HFFc6 (cell line): ENCODE data around the gene TANGO6. TPM values are rescaled to one million over a fixed set of nuclear protein-coding genes. Genes with fewer than 3 reads are reported as not detected.

Source experiments
- DNase-seq: peaks from one replicate; pipeline ENCODE4 v3.0.0-alpha.2; 2018
- H3K27ac Mint-ChIP-seq: 2 replicates; pipeline ENCODE4 v1.8.0; 2020; ENCODE audit warnings: mild to moderate bottlenecking, mixed read lengths
- H3K27me3 Mint-ChIP-seq: 2 replicates; pipeline ENCODE4 v1.8.0; 2021; ENCODE audit warnings: mild to moderate bottlenecking, moderate library complexity, mixed read lengths; ENCODE audit not compliant: insufficient read depth
- H3K36me3 Mint-ChIP-seq: 2 replicates; pipeline ENCODE4 v1.8.0; 2021; ENCODE audit warnings: low read depth, mixed read lengths
- H3K4me1 Mint-ChIP-seq: 2 replicates; pipeline ENCODE4 v1.8.0; 2020; ENCODE audit warnings: low read depth, mixed read lengths
- H3K4me3 Mint-ChIP-seq: 2 replicates; pipeline ENCODE4 v1.8.0; 2020; ENCODE audit warnings: mild to moderate bottlenecking, moderate library complexity, mixed read lengths
- H3K9me3 Mint-ChIP-seq: 2 replicates; pipeline ENCODE4 v1.8.0; 2020; ENCODE audit warnings: mild to moderate bottlenecking, mixed read lengths
- CTCF ChIP-seq: fragments of 200-600 bp; sonication (generic); IDR thresholded peaks from 2 replicates; pipeline ENCODE4 v1.5.0; 2021; ENCODE audit warnings: antibody characterized with exemption, mild to moderate bottlenecking
- total RNA-seq, 6 experiments: library from RNA; stranded (reverse); fragmentation: NEBNext Ultra II Directional; extraction: Animal tissue kit (Norgen Biotek cat#: 25700); gene quantifications; 2 replicates in 1 of 6; 3 replicates in 5 of 6; pipeline ENCODE4 v1.2.3, GENCODE V29; 2021

TANGO6 gene
- total RNA-seq, 6 experiments from 2014 or later, result 14.7 to 22.1 (median 18.9) TPM

- Mint-ChIP-seq H3K36me3 (no peaks in the 10 kb centered on the region), H3K27ac (peak overlapping the region; percentile 68), H3K4me1 (peaks cover 37% of the 10 kb centered on the region), H3K4me3 (no peak overlapping the region), H3K27me3 (no peaks in the 10 kb centered on the region; the same call in 1 of the 2 replicates), H3K9me3 (no peaks in the 10 kb centered on the region)
- no peak for DNase-seq
- no peak for TF ChIP-seq CTCF
These were observed 221.5 kb downstream of the TANGO6 start for GRCh38 chr16:69064764-69065313.

GRCh38 chr16:69069504-69069903 lies 226.2 kb downstream of the TANGO6 start:
- H3K4me3 Mint-ChIP-seq, result no peak overlapping the region
- no peaks in the 10 kb centered on the region for H3K36me3 Mint-ChIP-seq
- H3K4me1 Mint-ChIP-seq, result peaks cover 46% of the 10 kb centered on the region
- DNase-seq, result no peak
- no peak for TF ChIP-seq CTCF
- no peaks in the 10 kb centered on the region for H3K9me3 Mint-ChIP-seq
- H3K27ac Mint-ChIP-seq, result no peak overlapping the region
- H3K27me3 Mint-ChIP-seq, result no peaks in the 10 kb centered on the region; the same call in 1 of the 2 replicates

- Mint-ChIP-seq H3K4me3 (no peak overlapping the region), H3K27me3 (no peaks in the 10 kb centered on the region; the same call in 1 of the 2 replicates), H3K9me3 (no peaks in the 10 kb centered on the region), H3K36me3 (no peaks in the 10 kb centered on the region), H3K4me1 (peaks cover 30% of the 10 kb centered on the region), H3K27ac (no peak overlapping the region)
- no peak for DNase-seq
- TF ChIP-seq CTCF, result no peak
These were observed 227.7 kb downstream of the TANGO6 start for GRCh38 chr16:69071036-69071435.

- H3K4me1 Mint-ChIP-seq, result peaks cover 29% of the 10 kb centered on the region
- no peaks in the 10 kb centered on the region; the same call in 1 of the 2 replicates for H3K27me3 Mint-ChIP-seq
- peak overlapping the region; percentile 88 for H3K27ac Mint-ChIP-seq
- H3K4me3 Mint-ChIP-seq, result peak overlapping the region; percentile 68; the same call in 1 of the 2 replicates
- TF ChIP-seq CTCF, result no peak
- H3K36me3 Mint-ChIP-seq, result no peaks in the 10 kb centered on the region
- DNase-seq, result no peak
- H3K9me3 Mint-ChIP-seq, result no peaks in the 10 kb centered on the region
These were observed 229.3 kb downstream of the TANGO6 start for GRCh38 chr16:69072640-69072974.

GRCh38 chr16:69073181-69073702 lies 229.9 kb downstream of the TANGO6 start:
- Mint-ChIP-seq H3K4me3 (peak overlapping the region; percentile 68), H3K4me1 (peaks cover 29% of the 10 kb centered on the region), H3K36me3 (no peaks in the 10 kb centered on the region), H3K27me3 (no peaks in the 10 kb centered on the region; the same call in 1 of the 2 replicates), H3K9me3 (no peaks in the 10 kb centered on the region), H3K27ac (peak overlapping the region; percentile 88)
- no peak for TF ChIP-seq CTCF
- DNase-seq, result peak; percentile 82
